Measurements from ENCODE around the gene ZNRF3. TPM values are rescaled to one million over a fixed set of nuclear protein-coding genes. Genes with fewer than 3 reads are reported as not detected.

Gene ZNRF3
- polyA plus RNA-seq, 6 donors from 2014 or later, result 0.09 to 0.23 (median 0.17) TPM; not detected in 2

DNA sequence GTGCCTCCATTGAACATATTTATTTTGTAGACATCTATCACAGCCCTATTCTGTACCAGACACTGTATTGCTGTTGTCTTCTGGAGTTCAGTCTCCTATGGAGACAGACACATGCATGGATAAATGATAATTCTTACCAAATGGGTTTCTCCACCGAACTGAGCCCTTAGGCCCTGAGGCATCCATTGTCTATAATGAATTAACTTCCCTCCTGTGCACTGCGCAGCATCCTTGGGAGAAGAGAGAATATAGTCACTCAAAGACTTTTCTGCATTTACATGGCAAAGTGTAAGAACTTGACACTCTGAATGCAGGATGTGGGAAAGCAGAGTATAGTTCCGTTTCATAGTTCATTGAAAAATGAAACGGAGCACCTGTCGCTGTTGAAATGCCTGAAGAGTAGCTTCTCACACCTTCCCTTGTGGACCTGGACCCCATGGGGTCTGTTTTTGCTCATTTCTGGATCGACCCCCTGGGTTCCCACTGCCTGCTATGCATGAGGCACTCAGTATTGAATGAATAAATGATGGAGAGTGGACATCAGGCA, 6.2 kb downstream of the ZNRF3 start:
- peaks cover 2 to 24% (median 4%) of the 10 kb centered on the region in 3 donors for H3K4me1 Mint-ChIP-seq
- peak overlapping the region in 1 of 8 donors; percentile 36 for H3K4me3 Mint-ChIP-seq
- H3K27ac Mint-ChIP-seq, result peak overlapping the region in 1 of 6 donors; percentile 22
- H3K36me3 Mint-ChIP-seq, result no peaks in the 10 kb centered on the region
- ATAC-seq (ENCODE audit: low read depth in 2 of 2) (no peak), DNase-seq (no peak)
- H3K9me3 Mint-ChIP-seq, result peaks cover 0 to 2% (median 0%) of the 10 kb centered on the region in 7 donors
- peaks cover 25 to 39% (median 28%) of the 10 kb centered on the region in 3 donors for H3K27me3 Mint-ChIP-seq

DNA sequence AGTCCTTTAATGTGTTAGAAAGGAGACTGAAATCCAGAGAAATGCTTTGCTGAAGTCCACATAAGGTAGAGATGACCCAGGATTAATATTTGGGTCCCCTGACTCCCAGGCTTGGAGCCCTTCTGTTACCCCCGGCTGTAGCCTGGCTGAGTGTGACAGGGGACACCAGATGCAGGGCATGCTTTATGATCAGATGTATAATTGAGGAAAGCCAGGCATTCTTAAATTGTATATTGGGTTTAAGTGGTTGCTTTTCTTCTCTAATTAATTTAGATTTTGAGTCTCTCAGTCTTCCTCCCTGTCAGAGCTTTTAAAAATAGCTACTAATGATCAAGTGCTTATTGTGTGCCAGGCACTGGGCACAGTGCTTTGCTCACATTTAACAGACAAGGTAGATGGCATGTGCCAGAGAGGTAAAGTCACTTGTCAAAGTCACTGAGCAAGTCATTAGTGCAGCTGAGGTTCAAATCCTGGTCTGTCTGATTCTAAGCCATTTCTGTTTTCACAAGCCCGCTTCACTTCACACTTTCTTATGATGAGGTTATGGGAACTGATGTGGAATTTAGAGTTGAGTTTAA, 7.9 kb downstream of the ZNRF3 start:
- no peak for DNase-seq
- H3K27ac Mint-ChIP-seq, result no peak overlapping the region
- no peak for ATAC-seq (ENCODE audit: low read depth in 2 of 2)

DNA sequence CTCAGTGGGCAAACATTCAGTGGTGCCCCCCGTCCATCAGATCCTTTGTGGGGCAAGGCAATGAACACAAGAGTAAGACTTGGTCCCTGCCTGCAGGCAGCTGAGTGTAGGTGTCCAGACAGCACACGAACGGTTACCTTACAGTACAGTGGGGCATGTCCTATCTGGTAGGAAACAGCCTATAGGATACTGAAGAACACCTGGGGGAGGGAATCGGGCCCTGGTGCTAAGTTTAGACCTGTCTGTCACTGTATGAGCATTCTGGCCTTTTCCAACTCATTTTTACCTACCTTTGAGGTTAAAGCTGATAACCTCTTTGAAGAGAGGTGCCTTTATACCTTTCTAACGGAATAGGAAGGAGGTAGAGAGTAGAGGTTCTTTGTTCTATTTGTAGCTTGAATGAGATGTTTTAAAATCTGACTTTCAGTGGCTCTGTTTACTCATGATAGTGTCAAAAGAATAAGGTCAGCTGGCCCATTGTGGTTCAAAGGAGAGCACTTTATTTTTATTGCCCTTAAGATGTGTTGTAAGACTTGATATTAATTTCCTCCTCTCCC, 8.9 kb downstream of the ZNRF3 start:
- DNase-seq, result no peak
- Mint-ChIP-seq H3K4me3 (no peak overlapping the region), H3K36me3 (no peaks in the 10 kb centered on the region), H3K9me3 (no peaks in the 10 kb centered on the region), H3K27me3 (peaks cover 18 to 35% (median 22%) of the 10 kb centered on the region in 3 donors), H3K27ac (peak overlapping the region in 1 of 6 donors; percentile 30), H3K4me1 (peaks cover 5 to 42% (median 10%) of the 10 kb centered on the region in 3 donors)
- ATAC-seq (ENCODE audit: low read depth in 2 of 2), result no peak

More for the DNA sequence above, 7.9 kb downstream of the ZNRF3 start:
- Mint-ChIP-seq H3K9me3 (no peaks in the 10 kb centered on the region), H3K27me3 (peaks cover 24 to 39% (median 25%) of the 10 kb centered on the region in 3 donors), H3K36me3 (no peaks in the 10 kb centered on the region), H3K4me3 (no peak overlapping the region), H3K4me1 (peaks cover 0 to 32% (median 0%) of the 10 kb centered on the region in 3 donors)

DNA sequence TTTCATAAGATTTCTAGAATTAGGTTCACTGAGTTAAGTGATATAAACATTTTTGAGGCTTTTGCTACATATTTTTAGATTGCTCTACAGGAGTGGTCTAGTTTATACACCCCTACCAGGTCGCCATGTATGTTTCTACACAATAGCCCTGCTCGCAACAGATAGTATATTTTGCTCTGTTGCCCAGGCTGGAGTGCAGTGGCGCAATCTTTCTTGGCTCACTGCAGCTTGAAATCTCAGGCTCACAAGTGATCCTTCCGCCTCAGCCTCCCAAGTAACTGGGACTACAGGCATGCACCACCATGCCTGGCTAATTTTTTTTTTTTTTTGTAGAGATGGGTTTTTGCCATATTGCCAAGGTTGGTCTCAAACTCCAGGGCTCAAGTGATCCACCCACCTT, 10.4 kb downstream of the ZNRF3 start:
- H3K4me1 Mint-ChIP-seq, result peaks cover 9 to 56% (median 16%) of the 10 kb centered on the region in 3 donors
- peak overlapping the region in 1 of 8 donors; percentile 47 for H3K4me3 Mint-ChIP-seq
- no peaks in the 10 kb centered on the region for H3K36me3 Mint-ChIP-seq
- ATAC-seq (ENCODE audit: low read depth in 2 of 2) (no peak), DNase-seq (no peak)
- H3K27me3 Mint-ChIP-seq, result peaks cover 8 to 23% (median 11%) of the 10 kb centered on the region in 3 donors
- no peak overlapping the region for H3K27ac Mint-ChIP-seq
- H3K9me3 Mint-ChIP-seq, result no peaks in the 10 kb centered on the region

DNA sequence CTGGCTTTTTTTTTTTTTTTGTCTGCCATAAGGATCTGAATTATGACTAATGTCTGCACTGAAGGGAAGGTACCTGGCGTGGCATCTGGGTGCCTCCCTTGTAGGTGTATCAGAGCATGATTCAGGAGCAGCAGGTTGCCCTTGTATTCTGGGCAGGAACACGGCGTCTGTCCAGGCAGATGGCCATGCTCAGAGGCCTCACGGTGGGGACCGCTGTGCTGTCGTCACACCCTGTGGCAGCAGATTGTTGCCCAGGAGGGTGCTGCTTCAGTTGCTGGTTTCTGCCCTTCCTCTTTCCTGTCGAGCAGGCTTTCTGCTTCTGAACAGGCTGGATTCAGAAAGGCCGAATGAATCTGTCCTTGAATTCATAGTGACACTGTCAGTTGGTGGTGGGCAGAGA, 11.0 kb downstream of the ZNRF3 start:
- Mint-ChIP-seq H3K27me3 (peaks cover 8 to 20% (median 11%) of the 10 kb centered on the region in 3 donors), H3K9me3 (no peaks in the 10 kb centered on the region), H3K4me1 (peaks cover 14 to 60% (median 20%) of the 10 kb centered on the region in 3 donors), H3K36me3 (no peaks in the 10 kb centered on the region), H3K27ac (peak overlapping the region in 1 of 6 donors; percentile 38), H3K4me3 (peak overlapping the region in 2 of 8 donors; percentile 12 to 54)
- DNase-seq, result no peak
- peak; percentile 33 to 45 for ATAC-seq (ENCODE audit: low read depth in 2 of 2)

DNA sequence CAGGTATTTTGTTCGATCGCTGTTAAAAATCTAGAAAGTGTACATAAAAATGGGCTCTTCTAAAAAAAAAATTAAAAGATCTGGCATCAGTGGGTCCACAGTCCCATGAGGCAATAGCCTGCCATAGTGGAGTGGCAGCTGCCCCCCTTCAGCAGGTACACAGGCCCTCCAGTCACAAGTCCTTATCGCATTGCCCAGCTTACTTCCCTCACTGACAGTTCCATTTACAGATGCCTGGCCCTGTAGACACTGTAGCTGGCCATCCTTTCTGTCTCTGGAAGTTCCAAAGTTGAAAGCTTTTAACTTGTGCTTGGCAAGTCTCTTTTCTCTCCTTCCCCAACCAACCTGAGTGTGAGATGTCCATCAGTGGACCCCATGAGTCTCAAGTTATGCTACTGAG, 11.4 kb downstream of the ZNRF3 start:
- ATAC-seq (ENCODE audit: low read depth in 2 of 2) (no peak), DNase-seq (no peak)
- Mint-ChIP-seq H3K4me1 (peaks cover 17 to 60% (median 25%) of the 10 kb centered on the region in 3 donors), H3K36me3 (no peaks in the 10 kb centered on the region), H3K27ac (no peak overlapping the region), H3K4me3 (peak overlapping the region in 1 of 8 donors; percentile 54), H3K9me3 (no peaks in the 10 kb centered on the region), H3K27me3 (peaks cover 8 to 16% (median 11%) of the 10 kb centered on the region in 3 donors)

DNA sequence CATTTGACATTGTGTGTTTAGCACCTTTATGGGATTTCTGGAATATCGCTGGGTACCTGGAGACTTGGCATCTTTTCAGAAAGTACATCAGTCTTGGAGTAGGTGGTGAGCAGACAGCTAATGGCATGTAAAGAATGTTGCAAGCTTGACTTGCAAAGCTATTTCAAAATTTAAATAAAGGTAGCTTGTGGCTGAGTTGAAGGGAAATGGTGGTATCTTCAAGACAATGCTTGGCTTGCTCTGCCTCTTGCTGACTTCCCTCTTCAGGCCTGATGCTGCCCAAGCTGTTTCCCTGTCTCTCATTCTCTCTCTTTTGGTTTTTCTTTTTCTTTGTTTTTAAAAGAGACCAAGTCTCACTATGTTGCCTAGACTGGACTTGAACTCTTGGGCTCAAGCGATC, 13.2 kb downstream of the ZNRF3 start:
- H3K27ac Mint-ChIP-seq, result peak overlapping the region in 3 of 6 donors; percentile 38 to 89 (median 81)

DNA sequence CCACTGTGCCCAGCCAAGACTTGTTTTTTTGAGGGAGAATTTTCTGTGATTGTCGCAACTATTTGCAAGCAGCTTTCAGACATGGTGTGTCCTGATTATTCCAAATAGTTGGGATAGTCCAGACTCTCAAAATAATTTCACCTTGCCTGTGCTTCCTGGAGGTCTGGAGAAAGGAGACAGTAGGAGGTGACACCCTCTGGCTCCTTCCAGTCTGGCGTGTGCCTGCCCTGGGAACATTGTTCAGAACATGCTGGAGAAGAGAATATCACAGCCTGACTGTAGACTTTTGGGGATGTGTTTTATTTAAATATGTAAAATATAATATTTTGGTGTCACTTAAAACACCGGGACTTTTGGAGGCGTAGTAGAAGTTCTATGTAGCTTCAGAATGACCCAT, 14.9 kb downstream of the ZNRF3 start:
- Mint-ChIP-seq H3K27me3 (peaks cover 0 to 6% (median 5%) of the 10 kb centered on the region in 3 donors), H3K4me1 (peaks cover 21 to 60% (median 32%) of the 10 kb centered on the region in 3 donors), H3K36me3 (no peaks in the 10 kb centered on the region), H3K27ac (no peak overlapping the region), H3K4me3 (peak overlapping the region in 1 of 8 donors; percentile 47), H3K9me3 (no peaks in the 10 kb centered on the region)
- DNase-seq (no peak), ATAC-seq (ENCODE audit: low read depth in 2 of 2) (no peak)

More for the DNA sequence above, 13.2 kb downstream of the ZNRF3 start:
- no peaks in the 10 kb centered on the region for H3K9me3 Mint-ChIP-seq
- peaks cover 0 to 13% (median 6%) of the 10 kb centered on the region in 3 donors for H3K27me3 Mint-ChIP-seq
- peak overlapping the region in 6 of 8 donors; percentile 1 to 76 (median 18) for H3K4me3 Mint-ChIP-seq
- peaks cover 21 to 60% (median 32%) of the 10 kb centered on the region in 3 donors for H3K4me1 Mint-ChIP-seq
- DNase-seq (peak; percentile 17), ATAC-seq (ENCODE audit: low read depth in 2 of 2) (peak; percentile 61 to 64)
- no peaks in the 10 kb centered on the region for H3K36me3 Mint-ChIP-seq

DNA sequence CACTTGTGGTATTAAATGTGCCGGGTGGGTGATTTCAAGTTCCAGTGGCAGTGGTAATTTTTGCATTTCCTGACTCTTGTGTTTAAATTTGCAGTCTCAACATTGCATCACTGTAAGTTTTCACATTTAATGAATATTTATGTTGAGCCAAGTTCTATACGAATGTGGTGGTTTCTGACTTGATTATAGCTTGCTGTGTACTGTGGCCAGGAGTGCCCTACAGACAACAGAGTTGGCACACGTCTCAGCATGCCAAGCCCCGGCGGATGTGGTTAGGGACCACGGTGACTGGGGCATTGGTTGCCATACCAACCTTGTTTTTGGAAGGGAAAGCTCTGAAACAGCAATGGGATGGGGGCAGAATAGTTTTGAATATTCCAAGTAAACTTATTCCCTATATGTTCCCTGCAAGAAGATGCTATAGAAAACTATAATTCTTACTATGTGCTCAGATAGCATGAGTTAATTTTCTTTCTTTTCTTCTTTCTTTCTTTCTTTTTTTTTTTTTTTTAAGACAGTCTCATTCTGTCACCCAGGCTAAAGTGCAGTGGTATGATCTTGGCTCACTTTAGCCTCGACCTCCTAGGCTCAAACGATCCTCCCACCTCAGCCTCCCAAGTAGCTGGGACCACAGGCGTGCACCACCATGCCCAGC, 16.0 kb downstream of the ZNRF3 start:
- ATAC-seq (ENCODE audit: low read depth in 2 of 2) (peak; percentile 77 to 85), DNase-seq (peak; percentile 14)
- H3K4me3 Mint-ChIP-seq, result peak overlapping the region in 5 of 8 donors; percentile 23 to 61 (median 40)
- H3K36me3 Mint-ChIP-seq, result no peaks in the 10 kb centered on the region
- peaks cover 0 to 7% (median 6%) of the 10 kb centered on the region in 3 donors for H3K27me3 Mint-ChIP-seq
- peaks cover 21 to 56% (median 32%) of the 10 kb centered on the region in 3 donors for H3K4me1 Mint-ChIP-seq
- peak overlapping the region in 4 of 6 donors; percentile 5 to 92 (median 78) for H3K27ac Mint-ChIP-seq
- H3K9me3 Mint-ChIP-seq, result no peaks in the 10 kb centered on the region

DNA sequence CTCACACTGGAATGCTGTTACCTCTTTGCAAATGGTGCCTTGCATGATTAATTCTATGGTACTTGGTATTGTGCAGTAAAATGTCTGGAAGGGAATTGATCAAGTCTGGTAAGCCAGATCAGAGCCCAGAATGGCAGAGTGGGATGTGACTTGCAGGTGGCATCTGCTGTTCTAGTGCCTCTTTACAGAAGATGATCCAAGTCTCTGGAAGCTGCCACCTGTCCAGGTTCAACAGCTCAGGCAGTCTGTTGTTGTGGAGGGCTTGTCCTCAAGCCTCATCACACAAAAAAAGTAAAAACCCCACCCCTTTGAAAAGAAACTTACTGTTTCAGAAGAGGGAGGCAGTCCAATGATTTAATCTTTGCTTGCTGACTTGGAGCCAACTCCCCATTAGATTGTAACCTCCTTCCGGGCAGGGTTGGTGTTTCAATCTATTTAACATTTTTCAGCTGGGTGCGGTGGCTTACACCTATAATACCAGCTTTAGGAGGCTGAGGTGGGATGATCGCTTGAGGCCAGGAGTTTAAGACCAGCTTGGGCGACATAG, 17.1 kb downstream of the ZNRF3 start:
- Mint-ChIP-seq H3K27ac (no peak overlapping the region), H3K9me3 (no peaks in the 10 kb centered on the region), H3K36me3 (no peaks in the 10 kb centered on the region), H3K27me3 (peaks cover 0 to 11% (median 11%) of the 10 kb centered on the region in 3 donors), H3K4me3 (peak overlapping the region in 1 of 8 donors; percentile 70), H3K4me1 (peaks cover 21 to 46% (median 32%) of the 10 kb centered on the region in 3 donors)
- no peak for ATAC-seq (ENCODE audit: low read depth in 2 of 2)
- DNase-seq, result no peak

DNA sequence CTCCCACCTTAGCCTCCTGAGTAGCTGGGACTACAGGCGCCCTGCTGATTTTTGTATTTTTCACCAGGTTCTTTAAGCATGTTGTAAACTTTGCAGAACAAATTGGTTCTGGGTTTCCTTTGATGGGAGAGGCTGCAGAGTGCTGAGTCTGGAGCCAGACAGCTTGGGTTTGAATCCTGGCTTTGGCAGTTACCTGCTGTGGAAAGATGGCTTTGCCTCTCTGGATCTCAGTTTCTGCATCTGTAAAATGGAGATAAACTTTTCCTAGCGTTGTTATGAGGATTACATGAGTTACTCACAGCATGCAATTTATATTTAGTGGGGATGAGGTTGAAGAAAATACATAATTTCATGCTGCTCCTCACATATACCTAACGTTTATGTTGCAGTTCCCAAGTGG, 19.1 kb downstream of the ZNRF3 start:
- Mint-ChIP-seq H3K36me3 (no peaks in the 10 kb centered on the region), H3K4me3 (no peak overlapping the region), H3K4me1 (peaks cover 15 to 27% (median 19%) of the 10 kb centered on the region in 3 donors), H3K27me3 (peaks cover 0 to 11% (median 11%) of the 10 kb centered on the region in 3 donors), H3K9me3 (no peaks in the 10 kb centered on the region), H3K27ac (no peak overlapping the region)
- DNase-seq (no peak), ATAC-seq (ENCODE audit: low read depth in 2 of 2) (no peak)

DNA sequence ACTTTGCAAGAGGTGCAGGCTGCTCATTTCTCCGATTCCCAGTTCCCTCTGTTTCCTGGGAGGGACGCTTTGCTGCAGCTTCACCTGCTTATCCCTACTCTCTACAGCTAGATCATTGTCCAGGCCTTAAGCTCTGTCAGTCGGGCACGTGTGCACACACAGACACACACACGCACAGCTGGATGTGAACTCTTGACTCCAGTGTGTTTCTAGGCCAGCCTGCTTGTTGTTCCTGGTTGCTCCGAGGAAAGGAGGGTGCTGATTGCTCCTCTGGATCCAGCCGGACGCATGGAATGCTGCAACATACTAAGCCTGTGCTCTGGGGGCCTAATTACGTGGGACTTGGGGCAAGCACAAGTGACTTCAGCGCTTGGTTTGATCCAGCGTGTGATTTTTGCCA, 19.7 kb downstream of the ZNRF3 start:
- Mint-ChIP-seq H3K4me3 (no peak overlapping the region), H3K4me1 (peaks cover 12 to 22% (median 16%) of the 10 kb centered on the region in 3 donors), H3K36me3 (no peaks in the 10 kb centered on the region), H3K27me3 (peaks cover 0 to 11% (median 11%) of the 10 kb centered on the region in 3 donors), H3K9me3 (no peaks in the 10 kb centered on the region), H3K27ac (no peak overlapping the region)
- DNase-seq (no peak), ATAC-seq (ENCODE audit: low read depth in 2 of 2) (no peak)

DNA sequence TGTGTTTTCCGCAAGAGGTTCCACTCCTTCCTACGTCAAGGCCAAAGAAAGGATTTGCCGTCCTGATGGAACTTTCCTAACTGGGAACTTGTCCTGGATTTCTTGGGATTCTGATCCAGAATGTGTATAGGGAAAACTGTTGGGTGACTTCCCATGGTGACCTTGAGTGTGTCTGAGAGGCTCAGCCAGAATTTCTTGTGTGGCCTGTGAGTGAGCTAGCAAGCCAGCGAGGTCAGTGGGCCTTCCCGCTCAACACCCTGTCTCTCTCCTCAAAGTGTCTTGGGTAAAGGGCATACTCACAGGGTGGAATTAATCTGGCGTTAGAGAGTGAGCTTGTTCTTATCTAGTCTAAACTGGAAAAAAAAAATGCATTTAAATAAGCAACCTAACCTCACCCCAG, 20.4 kb downstream of the ZNRF3 start:
- Mint-ChIP-seq H3K27me3 (peaks cover 0 to 11% (median 11%) of the 10 kb centered on the region in 3 donors), H3K36me3 (no peaks in the 10 kb centered on the region), H3K4me1 (peaks cover 12 to 16% (median 16%) of the 10 kb centered on the region in 3 donors), H3K27ac (no peak overlapping the region), H3K4me3 (no peak overlapping the region), H3K9me3 (no peaks in the 10 kb centered on the region)
- no peak for ATAC-seq (ENCODE audit: low read depth in 2 of 2)
- DNase-seq, result no peak

Measured in naive B cell (primary cell).